HEK293T (cell line): ENCODE results near the gene ERI3.

Source experiments
- CTCF ChIA-PET: fragments of 350-600 bp; formaldehyde crosslinking; extraction: SDS; loops from one replicate; lab custom pipeline; 2021; ENCODE audit warnings: antibody characterized with exemption, inconsistent platforms; lab: Yijun Ruan, JAX
- POLR2A ChIA-PET: fragments of 350-600 bp; formaldehyde crosslinking; extraction: SDS; loops from one replicate; lab custom pipeline; 2020; ENCODE audit warnings: antibody characterized with exemption, inconsistent platforms; lab: Yijun Ruan, JAX
- DNase-seq: peaks from one replicate; pipeline ENCODE4 v3.0.0; 2012; ENCODE audit warnings: mixed read lengths; ENCODE audit errors: extremely low spot score
- ARNT ChIP-seq: fragments of 450-650 bp; IDR thresholded peaks from 2 replicates; pipeline ENCODE4 v1.6.1; 2017; ENCODE audit warnings: mild to moderate bottlenecking
- BHLHE40 ChIP-seq: fragments of 450-650 bp; IDR thresholded peaks from 2 replicates; pipeline ENCODE4 v1.6.1; 2016; ENCODE audit warnings: mild to moderate bottlenecking, moderate library complexity, borderline replicate concordance
- CTBP1 ChIP-seq: fragments of 450-650 bp; IDR thresholded peaks from 2 replicates; pipeline ENCODE4 v1.6.1; 2016; ENCODE audit warnings: borderline replicate concordance
- ELF4 ChIP-seq: fragments of 450-650 bp; IDR thresholded peaks from 2 replicates; pipeline ENCODE4 v1.6.1; 2017; ENCODE audit warnings: antibody characterized with exemption
- FOXA1 ChIP-seq: fragments of 450-650 bp; IDR thresholded peaks from 2 replicates; pipeline ENCODE4 v1.6.1; 2016; ENCODE audit warnings: mild to moderate bottlenecking
- FOXK2 ChIP-seq: fragments of 450-650 bp; IDR thresholded peaks from 2 replicates; pipeline ENCODE4 v1.6.1; 2016; ENCODE audit warnings: mild to moderate bottlenecking
- FOXM1 ChIP-seq: fragments of 450-650 bp; IDR thresholded peaks from 2 replicates; pipeline ENCODE4 v1.6.1; 2017; ENCODE audit warnings: mild to moderate bottlenecking, borderline replicate concordance
- HDGF ChIP-seq: fragments of 450-650 bp; IDR thresholded peaks from 2 replicates; pipeline ENCODE4 v1.6.1; 2017; ENCODE audit warnings: antibody characterized with exemption, borderline replicate concordance
- L3MBTL2 ChIP-seq: fragments of 450-650 bp; conservative IDR thresholded peaks from 2 replicates; pipeline ENCODE4 v1.6.1; 2016; ENCODE audit warnings: mild to moderate bottlenecking
- LEF1 ChIP-seq: fragments of 450-650 bp; IDR thresholded peaks from 2 replicates; pipeline ENCODE4 v1.6.1; 2017; ENCODE audit warnings: mild to moderate bottlenecking, borderline replicate concordance
- NFRKB ChIP-seq: fragments of 450-650 bp; IDR thresholded peaks from 2 replicates; pipeline ENCODE4 v1.6.1; 2016; ENCODE audit warnings: mild to moderate bottlenecking, moderate library complexity
- PKNOX1 ChIP-seq: fragments of 450-650 bp; IDR thresholded peaks from 2 replicates; pipeline ENCODE4 v1.6.1; 2016
- SP1 ChIP-seq: fragments of 450-650 bp; IDR thresholded peaks from 2 replicates; pipeline ENCODE4 v1.6.1; 2017
- SUZ12 ChIP-seq: fragments of 450-650 bp; IDR thresholded peaks from 2 replicates; pipeline ENCODE4 v1.6.1; 2016; ENCODE audit warnings: mild to moderate bottlenecking
- TARDBP ChIP-seq: fragments of 450-650 bp; IDR thresholded peaks from 2 replicates; pipeline ENCODE4 v1.6.1; 2016
- ZNF384 ChIP-seq: fragments of 450-650 bp; IDR thresholded peaks from 2 replicates; pipeline ENCODE4 v1.6.1; 2016

Gene ERI3

GRCh38 chr1:44328671-44329416, 26.2 kb downstream of the ERI3 start:
- CTCF ChIA-PET = interaction anchor here (1.0 kb wide), 1 partner anchor 11 kb away, joined by 3 read pairs; no protein-coding TSS in a partner anchor
- no peak for DNase-seq
- no peak for TF ChIP-seq FOXM1
- TF ChIP-seq ZNF384 = no peak
- no peak for TF ChIP-seq SP1
- no peak for TF ChIP-seq FOXK2
- TF ChIP-seq L3MBTL2 = no peak
- no peak for TF ChIP-seq ELF4
- no peak for TF ChIP-seq SUZ12
- no peak for TF ChIP-seq LEF1
- TF ChIP-seq NFRKB = no peak
- TF ChIP-seq HDGF = no peak
- no peak for TF ChIP-seq CTBP1
- no peak for TF ChIP-seq TARDBP
- no peak for TF ChIP-seq BHLHE40
- TF ChIP-seq FOXA1 = no peak
- POLR2A ChIA-PET = interaction anchor here (1.3 kb wide), 1 partner anchor 10 kb away, joined by 4 read pairs; no protein-coding TSS in a partner anchor

- no peak for TF ChIP-seq CTBP1
- no peak for TF ChIP-seq ARNT
- TF ChIP-seq FOXA1 = no peak
- no peak for TF ChIP-seq FOXK2
- no peak for TF ChIP-seq SUZ12
- TF ChIP-seq L3MBTL2 = no peak
- peak; percentile 58 for DNase-seq
- POLR2A ChIA-PET = no interaction called here
- CTCF ChIA-PET = interaction anchor here (1.1 kb wide), 1 partner anchor 10 kb away, joined by 6 read pairs; no protein-coding TSS in a partner anchor
Observed at GRCh38 chr1:44327679-44328491, 27.2 kb downstream of the ERI3 start.

GRCh38 chr1:44326821-44327465, 28.1 kb downstream of the ERI3 start:
- DNase-seq = no peak
- POLR2A ChIA-PET = interaction anchor here (1.4 kb wide), 1 partner anchor 11 kb away, joined by 4 read pairs; no protein-coding TSS in a partner anchor
- CTCF ChIA-PET = interaction anchor here (0.8 to 1.3 kb wide), 4 partner anchors 9 to 326 kb away, joined by 3 to 6 read pairs (median 4); no protein-coding TSS in a partner anchor

GRCh38 chr1:44326024-44326701, 28.9 kb downstream of the ERI3 start:
- TF ChIP-seq ZNF384 = no peak
- TF ChIP-seq BHLHE40 = no peak
- TF ChIP-seq LEF1 = no peak
- TF ChIP-seq CTBP1 = no peak
- TF ChIP-seq NFRKB = no peak
- peak; percentile 83 for TF ChIP-seq PKNOX1
- TF ChIP-seq SUZ12 = no peak
- no peak for TF ChIP-seq ELF4
- ChIA-PET POLR2A (interaction anchor here (1.4 kb wide), 1 partner anchor 12 kb away, joined by 4 read pairs; no protein-coding TSS in a partner anchor), CTCF (interaction anchor here (0.8 to 1.3 kb wide), 3 partner anchors 52 to 327 kb away, joined by 3 to 5 read pairs (median 3); no protein-coding TSS in a partner anchor)
- no peak for DNase-seq

More at GRCh38 chr1:44326821-44327465, 28.1 kb downstream of the ERI3 start:
- TF ChIP-seq FOXA1 (no peak), ARNT (no peak), FOXK2 (no peak), ELF4 (no peak), FOXM1 (no peak), L3MBTL2 (no peak), HDGF (no peak), NFRKB (no peak), LEF1 (no peak), SUZ12 (no peak), SP1 (no peak)

GRCh38 chr1:44323947-44324346, 31.1 kb downstream of the ERI3 start:
- no peak for DNase-seq
- ChIA-PET CTCF (no interaction called here), POLR2A (no interaction called here)
- TF ChIP-seq ZNF384 (no peak), TARDBP (no peak), FOXA1 (no peak), L3MBTL2 (no peak), SUZ12 (no peak), CTBP1 (no peak), SP1 (no peak), ARNT (no peak), FOXK2 (no peak), FOXM1 (no peak), HDGF (no peak), BHLHE40 (no peak)

- ChIA-PET POLR2A (no interaction called here), CTCF (no interaction called here)
- TF ChIP-seq HDGF = no peak
- no peak for TF ChIP-seq ARNT
- no peak for DNase-seq
Observed at GRCh38 chr1:44322367-44322766, 32.7 kb downstream of the ERI3 start.
